ENCODE data around the gene UBR1. TPM values are rescaled to one million over a fixed set of nuclear protein-coding genes. Genes with fewer than 3 reads are reported as not detected.
"Not testable (repeated sequence)": the region's sequence is repeated elsewhere in the genome, so short reads cannot be mapped to it uniquely, and the experiment has no call there.

The UBR1 gene
- total RNA-seq, 1 donor, result 35.5 TPM

DNA sequence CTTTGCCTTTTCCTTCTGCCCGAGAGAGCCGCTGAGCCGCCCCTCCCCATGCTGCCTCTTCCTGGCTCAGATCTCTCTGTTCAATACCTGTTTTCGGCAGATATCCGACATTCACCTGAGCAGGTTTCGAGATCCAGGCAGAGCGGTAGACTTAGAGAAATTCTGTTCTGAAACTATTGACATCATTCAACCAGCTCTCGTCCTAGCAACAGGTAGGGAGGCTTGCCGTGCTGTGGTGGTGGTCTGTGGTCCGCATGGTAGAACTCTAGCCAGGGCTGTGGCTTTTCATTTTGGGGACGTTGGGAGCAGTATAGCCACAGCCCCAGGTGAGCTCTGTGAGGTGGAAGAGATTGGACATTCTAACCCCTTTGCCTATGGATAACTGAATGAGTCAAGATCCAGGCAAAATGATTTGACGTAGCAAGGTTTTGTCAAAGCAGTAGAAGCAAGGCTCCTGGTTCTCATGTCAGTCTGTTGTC, 28.4 kb upstream of the UBR1 start:
- Histone ChIP-seq H3K27me3 (ENCODE audit: insufficient read depth, low read length) (peaks cover 4% of the 10 kb centered on the region), H3K9me3 (ENCODE audit: low read depth, low read length) (no peaks in the 10 kb centered on the region), H3K27ac (ENCODE audit: low read depth, low read length) (peak overlapping the region; percentile 26), H3K4me3 (ENCODE audit: insufficient read depth, low read length) (peak overlapping the region; percentile 93), H2AFZ (ENCODE audit: low read length) (peak overlapping the region; percentile 98), H4K20me1 (ENCODE audit: insufficient read depth, low read length) (no peaks in the 10 kb centered on the region), H3K36me3 (ENCODE audit: insufficient read depth, low read length) (peaks cover under 1% of the 10 kb centered on the region), H3K4me2 (ENCODE audit: insufficient read depth, low read length) (peak overlapping the region; percentile 95), H3K79me2 (ENCODE audit: insufficient read depth, low read length) (peaks cover 19% of the 10 kb centered on the region), H3K4me1 (ENCODE audit: insufficient read depth, low read length) (peaks cover 11% of the 10 kb centered on the region)
- TF ChIP-seq, protein P1, sequence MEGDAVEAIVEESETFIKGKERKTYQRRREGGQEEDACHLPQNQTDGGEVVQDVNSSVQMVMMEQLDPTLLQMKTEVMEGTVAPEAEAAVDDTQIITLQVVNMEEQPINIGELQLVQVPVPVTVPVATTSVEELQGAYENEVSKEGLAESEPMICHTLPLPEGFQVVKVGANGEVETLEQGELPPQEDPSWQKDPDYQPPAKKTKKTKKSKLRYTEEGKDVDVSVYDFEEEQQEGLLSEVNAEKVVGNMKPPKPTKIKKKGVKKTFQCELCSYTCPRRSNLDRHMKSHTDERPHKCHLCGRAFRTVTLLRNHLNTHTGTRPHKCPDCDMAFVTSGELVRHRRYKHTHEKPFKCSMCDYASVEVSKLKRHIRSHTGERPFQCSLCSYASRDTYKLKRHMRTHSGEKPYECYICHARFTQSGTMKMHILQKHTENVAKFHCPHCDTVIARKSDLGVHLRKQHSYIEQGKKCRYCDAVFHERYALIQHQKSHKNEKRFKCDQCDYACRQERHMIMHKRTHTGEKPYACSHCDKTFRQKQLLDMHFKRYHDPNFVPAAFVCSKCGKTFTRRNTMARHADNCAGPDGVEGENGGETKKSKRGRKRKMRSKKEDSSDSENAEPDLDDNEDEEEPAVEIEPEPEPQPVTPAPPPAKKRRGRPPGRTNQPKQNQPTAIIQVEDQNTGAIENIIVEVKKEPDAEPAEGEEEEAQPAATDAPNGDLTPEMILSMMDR (IDR thresholded peaks at IDR 0.05; ENCODE audit: extremely low read depth, low read depth, low read length), result no peak
- DNase-seq (ENCODE audit: insufficient read length, low spot score, missing footprints), result no peak

GRCh38 chr15:43133430-43134156, 27.8 kb upstream of the UBR1 start, which contains the start of gene TMEM62:
TMEM62 (plus strand) TSS chr15:43133586; CDS start chr15:43133803, 217 bp downstream.
- H3K4me2 ChIP-seq (ENCODE audit: insufficient read depth, low read length), result peak within 1 kb of the TSS; percentile 95
- no peaks in the 10 kb centered on the region for H3K9me3 ChIP-seq (ENCODE audit: low read depth, low read length)
- peaks cover 11% of the 10 kb centered on the region for H3K4me1 ChIP-seq (ENCODE audit: insufficient read depth, low read length)
- peaks cover 19% of the 10 kb centered on the region for H3K79me2 ChIP-seq (ENCODE audit: insufficient read depth, low read length)
- TF ChIP-seq, protein P1 (IDR thresholded peaks at IDR 0.05; ENCODE audit: extremely low read depth, low read depth, low read length), result no peak
- peak within 1 kb of the TSS; percentile 93 for H3K4me3 ChIP-seq (ENCODE audit: insufficient read depth, low read length)
- peaks cover 4% of the 10 kb centered on the region for H3K27me3 ChIP-seq (ENCODE audit: insufficient read depth, low read length)
- H3K36me3 ChIP-seq (ENCODE audit: insufficient read depth, low read length), result no peaks in the 10 kb centered on the region
- peak within 1 kb of the TSS; percentile 26 for H3K27ac ChIP-seq (ENCODE audit: low read depth, low read length)
- DNase-seq (ENCODE audit: insufficient read length, low spot score, missing footprints), result peak; percentile 94
- H4K20me1 ChIP-seq (ENCODE audit: insufficient read depth, low read length), result no peaks in the 10 kb centered on the region
- H2AFZ ChIP-seq (ENCODE audit: low read length), result peak within 1 kb of the TSS; percentile 98

GRCh38 chr15:43132830-43133429, 27.1 kb upstream of the UBR1 start:
- Histone ChIP-seq H4K20me1 (ENCODE audit: insufficient read depth, low read length) (no peaks in the 10 kb centered on the region), H3K27ac (ENCODE audit: low read depth, low read length) (peak overlapping the region; percentile 26), H3K9me3 (ENCODE audit: low read depth, low read length) (no peaks in the 10 kb centered on the region), H3K27me3 (ENCODE audit: insufficient read depth, low read length) (peaks cover 4% of the 10 kb centered on the region), H3K79me2 (ENCODE audit: insufficient read depth, low read length) (peaks cover 19% of the 10 kb centered on the region), H3K36me3 (ENCODE audit: insufficient read depth, low read length) (no peaks in the 10 kb centered on the region), H3K4me1 (ENCODE audit: insufficient read depth, low read length) (peaks cover 11% of the 10 kb centered on the region), H3K4me3 (ENCODE audit: insufficient read depth, low read length) (peak overlapping the region; percentile 93), H2AFZ (ENCODE audit: low read length) (peak overlapping the region; percentile 98), H3K4me2 (ENCODE audit: insufficient read depth, low read length) (peak overlapping the region; percentile 95)
- TF ChIP-seq, protein P1 (IDR thresholded peaks at IDR 0.05; ENCODE audit: extremely low read depth, low read depth, low read length), result no peak
- no peak for DNase-seq (ENCODE audit: insufficient read length, low spot score, missing footprints)

DNA sequence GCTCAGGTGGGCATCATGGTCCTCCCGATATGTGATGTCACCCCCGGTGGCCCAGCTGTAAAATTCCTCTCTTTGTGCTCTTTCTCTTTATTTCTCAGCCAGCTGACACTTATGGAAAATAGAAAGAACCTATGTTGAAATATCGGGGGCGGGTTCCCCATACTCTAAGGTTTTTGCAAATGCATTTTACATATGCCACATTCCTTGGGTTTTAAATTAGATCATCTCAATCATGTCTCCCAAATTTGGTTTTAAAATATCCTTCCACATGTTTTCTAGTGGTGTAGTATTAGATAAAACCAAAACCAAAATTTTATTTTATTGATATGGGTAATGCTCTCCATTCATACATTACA, 23.1 kb upstream of the UBR1 start:
- H4K20me1 ChIP-seq (ENCODE audit: insufficient read depth, low read length), result no peaks in the 10 kb centered on the region
- H3K9me3 ChIP-seq (ENCODE audit: low read depth, low read length), result no peaks in the 10 kb centered on the region
- peaks cover 12% of the 10 kb centered on the region for H3K79me2 ChIP-seq (ENCODE audit: insufficient read depth, low read length)
- DNase-seq (ENCODE audit: insufficient read length, low spot score, missing footprints), result no peak
- H3K4me3 ChIP-seq (ENCODE audit: insufficient read depth, low read length), result no peak overlapping the region
- H3K36me3 ChIP-seq (ENCODE audit: insufficient read depth, low read length), result no peaks in the 10 kb centered on the region
- no peak overlapping the region for H3K4me2 ChIP-seq (ENCODE audit: insufficient read depth, low read length)
- no peak overlapping the region for H3K27ac ChIP-seq (ENCODE audit: low read depth, low read length)
- peaks cover 4% of the 10 kb centered on the region for H3K4me1 ChIP-seq (ENCODE audit: insufficient read depth, low read length)
- H2AFZ ChIP-seq (ENCODE audit: low read length), result no peak overlapping the region
- TF ChIP-seq, protein P1 (IDR thresholded peaks at IDR 0.05; ENCODE audit: extremely low read depth, low read depth, low read length), result no peak
- peaks cover 4% of the 10 kb centered on the region for H3K27me3 ChIP-seq (ENCODE audit: insufficient read depth, low read length)

- not testable (repeated sequence) for H2AFZ ChIP-seq (ENCODE audit: low read length); H3K4me1 ChIP-seq (ENCODE audit: insufficient read depth, low read length); H4K20me1 ChIP-seq (ENCODE audit: insufficient read depth, low read length); H3K4me2 ChIP-seq (ENCODE audit: insufficient read depth, low read length); DNase-seq (ENCODE audit: insufficient read length, low spot score, missing footprints); H3K36me3 ChIP-seq (ENCODE audit: insufficient read depth, low read length); H3K4me3 ChIP-seq (ENCODE audit: insufficient read depth, low read length); H3K9me3 ChIP-seq (ENCODE audit: low read depth, low read length); H3K27me3 ChIP-seq (ENCODE audit: insufficient read depth, low read length); H3K27ac ChIP-seq (ENCODE audit: low read depth, low read length); H3K79me2 ChIP-seq (ENCODE audit: insufficient read depth, low read length)
These were observed 22.5 kb upstream of the UBR1 start for GRCh38 chr15:43128174-43128979.

Measured in osteoblast (primary cell).